Upper lobe of left lung (tissue), 6 donors: Measurements from ENCODE around the gene SPATA33. TPM values are rescaled to one million over a fixed set of nuclear protein-coding genes. Genes with fewer than 3 reads are reported as not detected.

Experiments used
- ATAC-seq, 2 donors: fragments of 200-7000 bp; cut with Tn5 transposase; one replicate each; pipeline ENCODE4 v1.9.1; 2022; ENCODE audit warnings: mild to moderate bottlenecking in 2 of 2, moderate library complexity in 2 of 2; ENCODE audit not compliant: low FRiP score in 2 of 2
- DNase-seq, 2 donors: peaks; one replicate each; pipeline ENCODE4 v3.0.0-alpha.2; 2019 to 2020
- H3K27ac ChIP-seq, 4 donors: fragments of 200-600 bp; sonication (generic); one replicate each; pipeline ENCODE4 v1.5.1; 2016 to 2019
- H3K27me3 ChIP-seq, 4 donors: fragments of 200-600 bp; sonication (generic); one replicate each; pipeline ENCODE4 v1.5.1; 2017 to 2019
- H3K36me3 ChIP-seq, 4 donors: fragments of 200-600 bp; sonication (generic); one replicate each; pipeline ENCODE4 v1.5.1; 2016 to 2019
- H3K4me1 ChIP-seq, 4 donors: fragments of 200-600 bp; sonication (generic); one replicate each; pipeline ENCODE4 v1.5.1; 2018 to 2019
- H3K4me3 ChIP-seq, 4 donors: fragments of 200-600 bp; sonication (generic); one replicate each; pipeline ENCODE4 v1.5.1; 2017 to 2019; ENCODE audit warnings: mild to moderate bottlenecking in 2 of 4, moderate library complexity in 1 of 4
- H3K9me3 ChIP-seq, 4 donors: fragments of 200-600 bp; sonication (generic); one replicate each; pipeline ENCODE4 v1.5.1; 2018 to 2019
- CTCF ChIP-seq, 6 experiments: fragments of 450-650 bp in 4 of 6; fragments of 200-600 bp in 2 of 6; sonication (generic) in 2 of 6; IDR thresholded peaks; one replicate each; pipeline ENCODE4 v1.5.1; 2016 to 2019; ENCODE audit warnings: antibody characterized with exemption in 6 of 6
- EP300 ChIP-seq, 4 donors: sonication (generic); formaldehyde crosslinking; IDR thresholded peaks; one replicate each; pipeline ENCODE4 v1.5.1; 2017; ENCODE audit warnings: antibody characterized with exemption in 4 of 4, control low read depth in 2 of 4
- POLR2A ChIP-seq, 4 donors: fragments of 450-650 bp; IDR thresholded peaks; one replicate each; pipeline ENCODE4 v1.5.1; 2016 to 2017; ENCODE audit warnings: antibody characterized with exemption in 4 of 4, mild to moderate bottlenecking in 2 of 4
- POLR2AphosphoS5 ChIP-seq, 2 donors: sonication (generic); formaldehyde crosslinking; IDR thresholded peaks; one replicate each; pipeline ENCODE4 v1.5.1; 2017; ENCODE audit warnings: antibody characterized with exemption in 2 of 2
- WGBS, 2 donors: methylation state at CpG; one replicate each; pipeline ENCODE4 v1.1.5; 2017 to 2018; 5-methylcytosine and 5-hydroxymethylcytosine counted together
- total RNA-seq, 6 donors: library from RNA; depleted of rRNA in 4 of 6; stranded (reverse); fragments of >200 nt in 4 of 6; gene quantifications; one replicate each; pipeline versions ENCODE4 v1.1.0 to v1.2.1, GENCODE V29; 2016 to 2021
- donor health status: DM: no; HTN: no; CAD: no; lungs with moderate emphysema.
- donor health status: DM: no; HTN: yes; CAD: no; lungs with severe emphysema.

SPATA33 gene
- total RNA-seq, 6 donors from 2014 or later, result 5.8 to 22.0 (median 8.8) TPM

GRCh38 chr16:89709166-89709565 lies 51.5 kb downstream of the SPATA33 start:
- TF ChIP-seq CTCF (IDR thresholded peaks at IDR 0.05), result no peak
- no peak for TF ChIP-seq EP300 (IDR thresholded peaks at IDR 0.05)
- no peak for TF ChIP-seq POLR2A (IDR thresholded peaks at IDR 0.05)
- no peak for TF ChIP-seq POLR2AphosphoS5 (IDR thresholded peaks at IDR 0.05)
- H3K27me3 ChIP-seq, result peaks cover 0 to 7% (median 1%) of the 10 kb centered on the region in 4 donors
- DNase-seq (peak in 1 of 2 donors; percentile 70), ATAC-seq (no peak)
- H3K27ac ChIP-seq, result no peak overlapping the region
- H3K4me1 ChIP-seq, result peaks cover 9 to 27% (median 14%) of the 10 kb centered on the region in 4 donors
- no peak overlapping the region for H3K4me3 ChIP-seq
- WGBS, 2 donors, result 86 to 88% methylated on average over 9 to 10 of the region's 10 CpGs
- peaks cover 0 to 8% (median 0%) of the 10 kb centered on the region in 4 donors for H3K36me3 ChIP-seq
- H3K9me3 ChIP-seq, result no peaks in the 10 kb centered on the region

- Histone ChIP-seq H3K36me3 (peaks cover 0 to 8% (median 0%) of the 10 kb centered on the region in 4 donors), H3K27me3 (peaks cover 0 to 7% (median 1%) of the 10 kb centered on the region in 4 donors), H3K4me1 (peaks cover 9 to 27% (median 14%) of the 10 kb centered on the region in 4 donors), H3K9me3 (no peaks in the 10 kb centered on the region), H3K27ac (no peak overlapping the region), H3K4me3 (no peak overlapping the region)
- DNase-seq, result peak in 1 of 2 donors; percentile 35
- no peak for ATAC-seq
- WGBS, 2 donors, result 87 to 95% methylated on average over 11 to 19 of the region's 19 CpGs
- TF ChIP-seq POLR2A (IDR thresholded peaks at IDR 0.05) (no peak), CTCF (IDR thresholded peaks at IDR 0.05) (no peak), EP300 (IDR thresholded peaks at IDR 0.05) (no peak)
Measured at GRCh38 chr16:89709716-89710432, 52.2 kb downstream of the SPATA33 start.

GRCh38 chr16:89710709-89711564 lies 53.3 kb downstream of the SPATA33 start:
- Histone ChIP-seq H3K9me3 (no peaks in the 10 kb centered on the region), H3K27me3 (peaks cover 0 to 7% (median 1%) of the 10 kb centered on the region in 4 donors), H3K36me3 (peaks cover 0 to 8% (median 0%) of the 10 kb centered on the region in 4 donors), H3K4me3 (peak overlapping the region in 1 of 4 donors; percentile 49), H3K4me1 (peaks cover 9 to 22% (median 14%) of the 10 kb centered on the region in 4 donors), H3K27ac (no peak overlapping the region)
- 60 to 78% methylated on average over 6 to 55 of the region's 63 CpGs for WGBS, 2 donors
- ATAC-seq (no peak), DNase-seq (peak in 1 of 2 donors; percentile 84)
- TF ChIP-seq EP300 (IDR thresholded peaks at IDR 0.05) (no peak), POLR2A (IDR thresholded peaks at IDR 0.05) (no peak), POLR2AphosphoS5 (IDR thresholded peaks at IDR 0.05) (no peak), CTCF (IDR thresholded peaks at IDR 0.05) (no peak)

GRCh38 chr16:89711601-89712273 lies 54.1 kb downstream of the SPATA33 start:
- ATAC-seq, result peak; percentile 56 to 76
- peaks cover 0 to 8% (median 0%) of the 10 kb centered on the region in 4 donors for H3K36me3 ChIP-seq
- peak overlapping the region in 3 of 4 donors; percentile 32 to 49 (median 37) for H3K4me3 ChIP-seq
- peaks cover 0 to 7% (median 1%) of the 10 kb centered on the region in 4 donors for H3K27me3 ChIP-seq
- WGBS, 2 donors, result 3 to 13% methylated on average over 6 to 15 of the region's 48 CpGs
- H3K9me3 ChIP-seq, result no peaks in the 10 kb centered on the region
- peak; percentile 40 to 91 for DNase-seq
- H3K4me1 ChIP-seq, result peaks cover 9 to 16% (median 12%) of the 10 kb centered on the region in 4 donors
- H3K27ac ChIP-seq, result no peak overlapping the region
- TF ChIP-seq EP300 (IDR thresholded peaks at IDR 0.05) (no peak), POLR2A (IDR thresholded peaks at IDR 0.05) (no peak), CTCF (IDR thresholded peaks at IDR 0.05) (no peak), POLR2AphosphoS5 (IDR thresholded peaks at IDR 0.05) (no peak)
